Measurements from ENCODE around the gene CARD14.
"Not testable (repeated sequence)": the region's sequence is repeated elsewhere in the genome, so short reads cannot be mapped to it uniquely, and the experiment has no call there.

Gene CARD14

DNA sequence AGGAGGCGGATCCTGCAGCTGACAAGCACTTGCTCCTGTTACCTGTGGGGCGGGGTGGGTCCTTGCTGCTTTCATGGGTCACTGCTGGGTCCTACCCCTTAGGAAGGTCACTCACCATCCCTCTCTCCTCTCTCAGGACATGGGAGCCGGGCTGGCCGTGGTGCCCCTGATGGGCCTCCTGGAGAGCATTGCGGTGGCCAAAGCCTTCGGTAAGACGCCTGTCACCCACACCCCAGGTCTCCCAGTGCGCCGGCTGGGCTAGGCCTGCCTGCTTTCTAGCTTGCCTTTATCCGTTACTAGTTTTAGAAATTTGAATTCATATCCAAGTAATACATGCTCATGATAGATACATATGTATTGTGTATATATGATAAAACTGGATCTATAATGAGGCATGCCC, 67.6 kb downstream of the CARD14 start:
- TF ChIP-seq CTCF (IDR thresholded peaks at IDR 0.05; ENCODE audit: control insufficient read depth, insufficient read depth, low read depth, low read length, missing control alignments): no peak

GRCh38 chr17:80242505-80242904, 72.7 kb downstream of the CARD14 start:
- no peak for TF ChIP-seq CTCF (IDR thresholded peaks at IDR 0.05; ENCODE audit: control insufficient read depth, insufficient read depth, low read depth, low read length, missing control alignments)
- no peak overlapping the region for H3K4me3 ChIP-seq (ENCODE audit: control insufficient read depth, low read depth, low read length)
- no peak for DNase-seq (ENCODE audit: low read depth)

More for the DNA sequence above, 67.6 kb downstream of the CARD14 start:
- H3K4me3 ChIP-seq (ENCODE audit: control insufficient read depth, low read depth, low read length): no peak overlapping the region
- no peak for DNase-seq (ENCODE audit: low read depth)

- TF ChIP-seq CTCF (IDR thresholded peaks at IDR 0.05; ENCODE audit: control insufficient read depth, insufficient read depth, low read depth, low read length, missing control alignments): no peak
- no peak overlapping the region for H3K4me3 ChIP-seq (ENCODE audit: control insufficient read depth, low read depth, low read length)
- DNase-seq (ENCODE audit: low read depth): no peak
These were observed 74.0 kb downstream of the CARD14 start for GRCh38 chr17:80243526-80244433.

GRCh38 chr17:80244448-80244847, 74.6 kb downstream of the CARD14 start:
- DNase-seq (ENCODE audit: low read depth); H3K4me3 ChIP-seq (ENCODE audit: control insufficient read depth, low read depth, low read length): not testable (repeated sequence)

- no peak for DNase-seq (ENCODE audit: low read depth)
- TF ChIP-seq CTCF (IDR thresholded peaks at IDR 0.05; ENCODE audit: control insufficient read depth, insufficient read depth, low read depth, low read length, missing control alignments): no peak
- H3K4me3 ChIP-seq (ENCODE audit: control insufficient read depth, low read depth, low read length): no peak overlapping the region
These were observed 75.2 kb downstream of the CARD14 start for GRCh38 chr17:80244871-80245509.

- no peak for TF ChIP-seq CTCF (IDR thresholded peaks at IDR 0.05; ENCODE audit: control insufficient read depth, insufficient read depth, low read depth, low read length, missing control alignments)
- DNase-seq (ENCODE audit: low read depth): no peak
- no peak overlapping the region for H3K4me3 ChIP-seq (ENCODE audit: control insufficient read depth, low read depth, low read length)
These were observed 75.9 kb downstream of the CARD14 start for GRCh38 chr17:80245566-80246265.
